CD14-positive monocyte (primary cell): Measurements from ENCODE around the gene LYSMD3. TPM values are rescaled to one million over a fixed set of nuclear protein-coding genes. Genes with fewer than 3 reads are reported as not detected.

ENCODE experiments used
- DNase-seq, 3 donors: peaks; one replicate each; pipeline ENCODE4 v3.0.0-alpha.2; 2011 to 2022
- H2AFZ ChIP-seq: 2 replicates; pipeline ENCODE4 v1.6.0; 2012; ENCODE audit warnings: mild to moderate bottlenecking, low read depth, low read length, inconsistent platforms; ENCODE audit not compliant: insufficient read depth, poor library complexity, severe bottlenecking
- H3K27ac ChIP-seq, 2 donors: 1 replicate in 1 of 2; 2 replicates in 1 of 2; pipeline ENCODE4 v1.5.1; 2012 to 2013; ENCODE audit warnings: low read length in 2 of 2, control low read depth in 1 of 2, inconsistent platforms in 1 of 2, low read depth in 1 of 2, mild to moderate bottlenecking in 1 of 2
- H3K27me3 ChIP-seq, 2 donors: one replicate each; pipeline versions ENCODE4 v1.6.0 to v1.6.1; 2011 to 2013; ENCODE audit warnings: low read length in 2 of 2; ENCODE audit not compliant: control insufficient read depth in 2 of 2, insufficient read depth in 2 of 2
- H3K36me3 ChIP-seq, 2 donors: replicated peaks in 1 of 2; 1 replicate in 1 of 2; 2 replicates in 1 of 2; pipeline versions ENCODE4 v1.5.1 to v1.6.1; 2012 to 2013; ENCODE audit warnings: low read length in 2 of 2, control low read depth in 1 of 2, inconsistent platforms in 1 of 2, mild to moderate bottlenecking in 1 of 2; ENCODE audit not compliant: insufficient read depth in 2 of 2, control insufficient read depth in 1 of 2
- H3K4me1 ChIP-seq, 2 donors: 1 replicate in 1 of 2; 2 replicates in 1 of 2; pipeline versions ENCODE4 v1.5.1 to v1.6.1; 2012 to 2013; ENCODE audit warnings: low read length in 2 of 2, control low read depth in 1 of 2, inconsistent platforms in 1 of 2, mild to moderate bottlenecking in 1 of 2, moderate library complexity in 1 of 2; ENCODE audit not compliant: insufficient read depth in 2 of 2, control insufficient read depth in 1 of 2
- H3K4me2 ChIP-seq: replicated peaks from 2 replicates; pipeline ENCODE3; 2012; ENCODE audit warnings: low read length, moderate library complexity, mild to moderate bottlenecking; ENCODE audit not compliant: poor library complexity, severe bottlenecking; ENCODE audit errors: extremely low read depth
- H3K4me3 ChIP-seq, 3 experiments: fragments of 200-600 bp in 1 of 3; sonication (generic) in 1 of 3; replicated peaks in 1 of 3; 1 replicate in 2 of 3; 2 replicates in 1 of 3; pipeline ENCODE4 v1.5.1; 2011 to 2013; ENCODE audit warnings: low read length in 3 of 3, mild to moderate bottlenecking in 3 of 3, control low read depth in 2 of 3, low read depth in 2 of 3, inconsistent platforms in 1 of 3, moderate library complexity in 1 of 3
- H3K79me2 ChIP-seq: 2 replicates; pipeline ENCODE4 v1.6.0; 2012; ENCODE audit warnings: mild to moderate bottlenecking, control low read depth, inconsistent platforms, low read length, moderate library complexity; ENCODE audit not compliant: insufficient read depth
- H3K9ac ChIP-seq: 2 replicates; pipeline ENCODE4 v1.6.0; 2017; ENCODE audit warnings: low read length, mild to moderate bottlenecking; ENCODE audit not compliant: insufficient read depth, poor library complexity, severe bottlenecking
- H3K9me3 ChIP-seq, 2 donors: replicated peaks in 1 of 2; 1 replicate in 1 of 2; 2 replicates in 1 of 2; pipeline versions ENCODE4 v1.5.1 to v1.6.1; 2012 to 2013; ENCODE audit warnings: low read length in 2 of 2, control low read depth in 1 of 2; ENCODE audit not compliant: control insufficient read depth in 1 of 2, insufficient read depth in 1 of 2
- H4K20me1 ChIP-seq: 2 replicates; pipeline ENCODE4 v1.6.0; 2012; ENCODE audit warnings: mild to moderate bottlenecking, low read length, control low read depth, moderate library complexity; ENCODE audit not compliant: insufficient read depth
- H3K27ac Mint-ChIP-seq, 7 donors: one replicate each; pipeline ENCODE4 v1.8.0; 2020; ENCODE audit warnings: mild to moderate bottlenecking in 7 of 7, mixed read lengths in 7 of 7, moderate library complexity in 6 of 7, inconsistent platforms in 2 of 7
- H3K27me3 Mint-ChIP-seq, 3 donors: one replicate each; pipeline ENCODE4 v1.8.0; 2021 to 2022; ENCODE audit warnings: low read depth in 3 of 3, mild to moderate bottlenecking in 3 of 3, mixed read lengths in 3 of 3, moderate library complexity in 3 of 3, inconsistent platforms in 1 of 3
- H3K36me3 Mint-ChIP-seq, 2 donors: one replicate each; pipeline ENCODE4 v1.8.0; 2020; ENCODE audit warnings: mixed read lengths in 2 of 2, inconsistent platforms in 1 of 2, mild to moderate bottlenecking in 1 of 2
- H3K4me1 Mint-ChIP-seq: one replicate; pipeline ENCODE4 v1.8.0; 2020; ENCODE audit warnings: mild to moderate bottlenecking, mixed read lengths
- H3K4me3 Mint-ChIP-seq, 2 donors: one replicate each; pipeline ENCODE4 v1.8.0; 2020; ENCODE audit warnings: mild to moderate bottlenecking in 2 of 2, mixed read lengths in 2 of 2, moderate library complexity in 1 of 2
- H3K9me3 Mint-ChIP-seq, 7 donors: one replicate each; pipeline ENCODE4 v1.8.0; 2020 to 2022; ENCODE audit warnings: mixed read lengths in 7 of 7, mild to moderate bottlenecking in 6 of 7, moderate library complexity in 6 of 7, inconsistent platforms in 2 of 7
- CTCF ChIP-seq: fragments of 200-600 bp; IDR thresholded peaks from one replicate; pipeline ENCODE4 v1.8.0; 2022; ENCODE audit warnings: antibody characterized with exemption, mild to moderate bottlenecking
- WGBS: methylation state at CpG from one replicate; pipeline ENCODE4 v1.1.5; 2013; ENCODE audit warnings: missing lambda C conversion rate; ENCODE audit not compliant: insufficient coverage; 5-methylcytosine and 5-hydroxymethylcytosine counted together
- intact Hi-C, 2 donors: fragments of 100-400 bp; cut with micrococcal nuclease; formaldehyde crosslinking; loops; one replicate each; pipeline versions ENCODE4 v1.15.0 to v1.15.1; 2023
- polyA plus RNA-seq, 3 donors: library from polyadenylated mRNA; depleted of rRNA in 1 of 3; unstranded in 2 of 3; stranded (reverse) in 1 of 3; fragments of 300-500 nt in 2 of 3; fragments of >200 nt in 1 of 3; fragmentation: Illumina TruSeq in 2 of 3; gene quantifications; 1 replicate in 2 of 3; 2 replicates in 1 of 3; pipeline ENCODE4 v1.2.3, GENCODE V29; 2012 to 2021

Gene LYSMD3
- polyA plus RNA-seq, 3 donors: 6.0 to 12.1 (median 8.4) TPM

DNA sequence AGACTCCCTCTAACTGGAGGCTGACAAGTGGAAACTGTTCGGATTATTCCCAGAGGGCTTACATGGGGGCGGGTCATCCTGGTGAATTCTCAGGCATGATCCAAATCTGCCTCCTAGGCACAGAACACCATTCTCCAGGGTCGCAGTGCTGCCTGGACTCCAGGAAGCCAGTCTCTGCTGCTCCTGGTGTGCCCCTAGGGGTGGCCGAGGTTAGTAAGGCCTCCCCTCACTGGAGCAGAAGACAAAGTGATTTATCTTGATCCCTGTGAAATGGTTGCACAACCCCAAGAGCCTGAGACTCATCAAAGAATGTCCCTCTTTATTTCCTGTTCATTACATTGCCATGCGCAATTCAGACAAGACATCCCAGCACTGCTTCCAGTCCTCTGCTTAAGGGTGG lies 46.3 kb upstream of the LYSMD3 start:
- WGBS: 89% methylated on average over 4 of the region's 5 CpGs
- no peaks in the 10 kb centered on the region for H3K4me1 ChIP-seq
- no peak overlapping the region for H3K4me3 ChIP-seq
- no peaks in the 10 kb centered on the region for H3K36me3 Mint-ChIP-seq
- no peak overlapping the region for H3K27ac ChIP-seq
- H3K4me2 ChIP-seq: no peak overlapping the region
- H3K27me3 ChIP-seq: no peaks in the 10 kb centered on the region
- DNase-seq: no peak
- H3K4me1 Mint-ChIP-seq: peaks cover 2% of the 10 kb centered on the region
- intact Hi-C loops: no loop called here
- H3K79me2 ChIP-seq: no peaks in the 10 kb centered on the region
- no peak for TF ChIP-seq CTCF
- peaks cover 0 to 2% (median 0%) of the 10 kb centered on the region in 3 donors for H3K27me3 Mint-ChIP-seq
- no peak overlapping the region for H3K27ac Mint-ChIP-seq
- no peak overlapping the region for H3K4me3 Mint-ChIP-seq
- H3K9ac ChIP-seq: no peak overlapping the region
- H4K20me1 ChIP-seq: no peaks in the 10 kb centered on the region
- H2AFZ ChIP-seq: no peak overlapping the region
- peaks cover 2 to 24% (median 14%) of the 10 kb centered on the region in 7 donors for H3K9me3 Mint-ChIP-seq
- H3K36me3 ChIP-seq: no peaks in the 10 kb centered on the region
- H3K9me3 ChIP-seq: no peaks in the 10 kb centered on the region

DNA sequence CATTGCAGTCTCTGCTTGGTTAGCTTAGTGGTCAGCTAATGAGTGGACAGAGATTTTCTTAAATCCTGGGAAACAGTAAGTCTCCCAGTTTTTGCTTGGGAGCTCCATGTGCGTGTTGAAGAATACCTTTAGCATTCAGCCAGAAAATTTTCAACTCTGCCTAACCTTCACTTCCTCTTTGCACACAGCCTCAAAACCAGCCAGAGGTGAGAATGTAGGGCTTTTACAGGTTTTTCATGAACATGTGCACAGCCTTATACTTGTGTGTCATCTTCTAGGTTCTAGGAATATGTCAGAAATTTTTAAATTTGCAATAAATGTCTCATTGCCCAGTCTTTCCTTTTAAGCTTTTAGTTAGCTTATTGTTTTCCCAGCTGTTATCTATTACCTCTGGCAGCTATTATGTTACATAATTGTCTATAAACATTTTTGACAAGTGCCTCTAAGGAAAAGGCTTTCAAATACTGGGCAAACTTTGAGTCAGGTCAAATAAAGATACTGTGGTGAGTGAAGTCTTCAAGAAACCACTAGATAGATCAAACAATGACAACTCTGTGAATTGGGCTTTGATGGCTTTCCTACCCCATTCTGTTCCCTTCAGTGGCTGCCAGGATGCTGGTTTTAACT lies 41.9 kb upstream of the LYSMD3 start:
- no peak overlapping the region for H3K4me3 ChIP-seq
- no peaks in the 10 kb centered on the region for H3K27me3 ChIP-seq
- Mint-ChIP-seq H3K9me3 (peaks cover 0 to 15% (median 2%) of the 10 kb centered on the region in 7 donors), H3K27me3 (peaks cover 0 to 2% (median 1%) of the 10 kb centered on the region in 3 donors), H3K27ac (no peak overlapping the region), H3K4me3 (no peak overlapping the region), H3K36me3 (no peaks in the 10 kb centered on the region), H3K4me1 (no peaks in the 10 kb centered on the region)
- no peak overlapping the region for H3K9ac ChIP-seq
- H4K20me1 ChIP-seq: no peaks in the 10 kb centered on the region
- no peak for TF ChIP-seq CTCF
- no peak overlapping the region for H3K27ac ChIP-seq
- no peak overlapping the region for H2AFZ ChIP-seq
- H3K79me2 ChIP-seq: no peaks in the 10 kb centered on the region
- DNase-seq: no peak
- H3K36me3 ChIP-seq: no peaks in the 10 kb centered on the region
- no peak overlapping the region for H3K4me2 ChIP-seq
- intact Hi-C loops: no loop called here
- WGBS: no CpG with 5 or more reads among the region's 1 CpG
- no peaks in the 10 kb centered on the region for H3K9me3 ChIP-seq
- H3K4me1 ChIP-seq: no peaks in the 10 kb centered on the region
